SHP77 treated with DMSO at 0.1 percent for 48 hours (cell line): ENCODE results near the gene TMEM222.
"Not testable (repeated sequence)": the region's sequence is repeated elsewhere in the genome, so short reads cannot be mapped to it uniquely, and the experiment has no call there.

Source experiments
- DNase-seq: peaks from one replicate; lab custom pipeline; 2025; lab: John Stamatoyannopoulos, UW

Gene TMEM222

DNA sequence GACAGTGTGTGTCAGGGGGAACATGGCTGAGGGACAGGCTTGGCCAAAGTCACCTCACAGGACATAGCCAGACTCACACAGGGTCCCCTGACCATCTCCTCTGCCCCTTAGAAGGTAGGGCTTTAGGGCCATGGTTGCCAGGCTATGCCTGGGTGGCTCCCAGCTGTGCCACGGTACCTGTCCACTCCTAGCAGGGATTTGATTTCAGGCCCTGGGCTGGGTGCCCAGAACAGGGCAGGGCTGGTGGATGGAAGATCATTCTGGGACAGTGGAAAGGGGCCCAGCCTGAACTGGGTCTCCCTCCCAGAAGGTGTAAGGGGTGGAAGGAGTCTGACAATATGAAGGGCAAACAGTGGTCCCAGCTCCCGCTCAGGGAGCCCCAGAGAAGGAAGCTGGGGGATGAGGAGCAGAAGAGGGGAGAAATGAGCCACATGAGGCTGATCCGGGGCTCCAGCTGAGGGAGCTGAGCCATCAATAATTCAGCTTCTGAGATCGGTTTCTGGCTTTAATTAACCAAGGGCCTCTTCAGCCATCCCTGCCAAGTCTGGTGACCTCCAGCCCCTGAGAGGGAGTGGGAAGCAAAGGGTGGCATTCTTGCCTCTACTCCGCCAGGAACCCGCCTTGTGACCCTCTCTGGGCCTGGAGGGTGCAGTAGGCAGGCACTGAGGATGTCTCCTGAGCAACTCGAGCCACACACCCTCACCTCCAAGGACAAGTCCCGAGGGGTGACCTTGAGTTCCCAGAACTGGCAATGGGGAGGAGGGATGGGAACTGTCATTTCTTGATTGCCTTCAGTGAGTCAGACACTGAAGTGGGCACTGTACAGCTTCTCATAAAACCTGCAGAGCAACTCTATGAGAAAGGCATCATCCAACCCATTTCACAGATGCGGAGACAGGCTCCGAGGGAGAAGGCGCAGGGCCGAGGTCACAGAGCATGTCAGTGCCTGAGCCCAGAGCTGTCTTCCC lies 59.1 kb downstream of the TMEM222 start:
- no peak for DNase-seq

DNA sequence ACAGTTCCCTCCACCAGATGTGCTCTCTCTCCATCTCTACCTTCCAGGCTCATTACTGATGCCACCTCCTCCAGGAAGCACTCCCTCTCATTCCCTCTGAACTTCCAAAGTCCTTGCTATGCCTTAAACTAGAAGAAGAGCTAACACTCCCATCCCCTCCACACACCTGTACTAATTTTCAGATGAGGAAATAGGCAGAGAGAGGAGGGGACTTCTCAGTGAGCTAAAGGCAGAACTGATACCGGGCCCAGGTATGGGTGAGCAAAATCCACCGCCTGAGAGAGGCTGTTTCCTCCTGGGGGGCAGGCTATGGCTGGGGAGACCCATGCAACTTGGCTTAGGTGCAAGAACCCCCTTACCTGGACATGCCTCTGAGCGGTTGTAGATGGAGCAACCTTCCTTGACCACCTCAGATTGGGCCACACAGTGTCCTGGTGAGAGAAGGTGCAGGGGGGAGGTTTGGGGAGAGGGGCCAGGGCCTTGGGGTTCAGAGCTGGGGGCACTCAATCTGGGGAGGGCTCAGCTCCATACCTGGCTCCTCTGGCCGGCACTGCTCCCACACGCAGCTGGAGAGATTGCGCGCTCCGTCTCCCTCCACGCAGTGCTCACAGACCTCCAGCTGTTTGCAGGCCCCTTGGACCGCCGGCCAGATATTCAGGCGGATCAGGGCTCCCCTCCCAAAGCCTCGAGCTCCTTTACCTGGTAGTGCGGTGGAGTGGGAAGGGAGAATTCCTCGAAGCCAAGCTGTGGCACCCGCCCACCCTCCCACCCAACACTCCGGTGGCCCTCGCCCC lies 60.2 kb downstream of the TMEM222 start:
- DNase-seq: no peak

DNA sequence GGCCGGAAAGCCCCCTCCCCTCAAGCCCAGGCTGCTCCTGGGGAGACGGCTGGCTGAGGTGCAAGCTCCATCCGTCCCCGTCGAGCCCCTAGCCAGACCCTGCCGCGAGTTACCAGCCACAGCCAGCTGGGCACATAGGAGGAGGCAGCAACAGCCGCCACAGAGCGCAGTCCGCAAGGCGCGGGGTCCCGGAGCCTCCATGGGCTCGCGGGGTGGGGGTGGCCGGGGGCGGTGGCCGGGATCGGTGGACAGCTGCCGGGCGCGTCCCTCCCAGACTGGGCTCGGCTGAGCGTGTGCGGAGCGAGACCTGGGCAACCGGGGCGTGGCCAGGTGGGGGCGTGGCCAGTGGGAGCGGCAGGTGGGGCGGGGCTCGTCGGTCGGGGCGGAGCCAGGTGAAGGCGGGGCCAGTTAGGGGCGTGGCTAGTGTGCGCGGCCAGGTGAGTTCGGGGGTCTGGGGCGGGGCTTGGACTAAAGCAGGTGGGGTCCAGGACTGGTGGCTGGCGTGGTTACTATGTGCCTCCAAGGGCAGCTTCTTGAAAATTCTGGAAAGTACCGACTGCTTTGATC lies 61.2 kb downstream of the TMEM222 start, which contains the start of gene CD164L2:
TSS of gene CD164L2 (minus strand) at position 295 of the 567 bp plus-strand sequence. CDS start at position 201, 94 bp downstream.
- no peak for DNase-seq

DNA sequence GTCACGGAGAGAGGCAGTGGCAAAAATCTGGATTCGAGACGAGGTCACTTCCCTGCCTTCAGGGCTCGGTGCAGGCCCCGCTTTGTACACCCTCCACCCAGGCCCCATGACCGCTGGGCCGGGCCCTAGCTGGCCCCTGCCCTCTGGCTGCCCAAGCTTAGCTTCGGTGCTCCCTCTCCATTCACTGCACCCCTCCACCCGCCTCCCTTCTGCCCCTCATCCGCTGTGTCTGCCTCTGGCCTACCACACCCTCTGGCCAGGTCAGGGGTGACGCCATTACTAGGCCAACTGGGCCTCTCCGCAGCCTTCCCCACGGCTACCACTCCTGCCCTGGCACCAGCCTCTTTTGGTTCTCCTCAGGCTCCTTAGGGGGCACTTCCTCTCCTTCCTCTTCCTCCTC lies 61.7 kb downstream of the TMEM222 start:
- no peak for DNase-seq

DNA sequence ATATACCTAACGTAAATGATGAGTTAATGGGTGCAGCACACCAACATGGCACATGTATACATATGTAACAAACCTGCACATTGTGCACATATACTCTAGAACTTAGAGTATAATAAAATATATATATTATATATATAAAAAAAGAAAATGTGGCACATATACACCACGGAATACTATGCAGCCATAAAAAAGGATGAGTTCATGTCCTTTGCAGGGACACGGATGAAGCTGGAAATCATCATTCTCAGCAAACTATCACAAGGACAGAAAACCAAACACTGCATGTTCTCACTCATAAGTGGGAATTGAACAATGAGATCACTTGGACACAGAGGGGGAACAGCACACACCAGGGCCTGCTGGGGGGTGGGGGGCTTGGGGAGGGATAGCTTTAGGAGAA lies 62.8 kb downstream of the TMEM222 start:
- not testable (repeated sequence) for DNase-seq
